NCI-H1436 treated with DMSO at 0.1 percent for 48 hours (cell line): ENCODE measurements around the gene ARMC7.
"Not testable (repeated sequence)": the region's sequence is repeated elsewhere in the genome, so short reads cannot be mapped to it uniquely, and the experiment has no call there.

Source experiments
- DNase-seq: peaks from one replicate; lab custom pipeline; 2025; lab: John Stamatoyannopoulos, UW

ARMC7 gene

GRCh38 chr17:75109407-75110233 lies at the start of gene ARMC7:
ARMC7 (plus strand) TSS chr17:75109969; CDS start chr17:75110289, 320 bp downstream.
- peak; percentile 48 for DNase-seq

GRCh38 chr17:75060434-75061054 lies 49.2 kb upstream of the ARMC7 start:
- DNase-seq, result no peak

- DNase-seq, result no peak
Observed at GRCh38 chr17:75061055-75061438, 48.7 kb upstream of the ARMC7 start.

DNA sequence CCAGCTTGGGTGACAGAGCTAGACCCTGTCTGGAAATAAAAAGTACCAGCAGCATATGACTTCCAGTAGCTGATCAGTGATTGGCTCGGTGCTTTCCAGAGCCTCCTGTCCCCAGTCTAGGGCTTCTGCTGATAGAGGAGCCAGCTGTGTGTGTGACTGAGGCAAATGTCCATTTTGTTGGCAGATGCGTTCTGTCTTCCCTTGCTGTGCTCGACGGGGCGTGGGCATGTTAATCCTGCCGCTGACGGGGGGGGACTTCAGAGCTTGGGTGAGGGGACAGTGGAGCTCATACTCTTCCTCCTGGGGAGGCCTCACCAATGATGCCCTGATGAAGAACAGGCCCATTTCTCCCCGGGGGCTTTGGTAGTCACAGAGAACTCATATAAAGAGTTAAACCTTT lies 48.2 kb upstream of the ARMC7 start:
- DNase-seq, result no peak

GRCh38 chr17:75063201-75063600 lies 46.6 kb upstream of the ARMC7 start:
- DNase-seq, result no peak

DNA sequence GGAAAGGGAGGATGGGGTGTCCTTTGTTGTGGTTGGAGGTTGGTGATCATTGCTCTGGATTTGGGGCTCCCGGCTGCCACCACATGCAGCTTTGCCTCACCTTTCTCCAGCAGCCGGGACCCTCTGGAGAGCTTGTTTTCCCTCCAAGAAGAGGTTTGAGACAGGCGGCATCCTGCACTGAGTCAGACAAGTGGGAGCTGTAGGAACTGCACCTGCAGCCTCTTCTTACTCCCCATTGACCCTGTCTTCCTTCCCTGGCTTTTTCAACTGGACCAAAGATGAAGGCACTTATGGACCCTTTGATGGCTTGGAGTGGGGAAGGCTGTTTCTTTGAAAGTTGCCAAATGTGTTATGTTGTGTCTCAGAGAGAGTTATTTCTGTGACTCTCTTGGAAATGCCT lies 46.1 kb upstream of the ARMC7 start:
- DNase-seq, result no peak

DNA sequence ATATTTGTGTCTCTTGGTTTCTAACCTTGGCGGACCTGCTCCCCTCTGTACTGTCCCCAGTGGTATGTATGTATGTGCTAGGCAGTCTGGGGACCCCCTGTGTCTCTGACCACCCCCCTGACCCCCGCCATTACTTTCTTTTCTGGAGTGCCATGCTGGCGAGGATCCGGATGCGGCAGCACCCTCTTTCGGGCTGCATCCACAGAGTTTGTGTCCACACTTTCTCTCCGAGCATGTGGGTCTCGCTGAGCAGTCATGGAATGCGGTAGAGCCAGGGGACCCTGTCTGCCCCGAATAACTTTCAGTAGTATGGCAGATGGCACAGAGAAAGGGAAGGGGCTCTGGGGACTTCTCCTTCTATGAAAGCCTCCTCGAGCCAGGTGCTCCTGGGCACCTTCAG lies 45.7 kb upstream of the ARMC7 start:
- DNase-seq, result no peak

GRCh38 chr17:75064460-75064859 lies 45.3 kb upstream of the ARMC7 start:
- DNase-seq, result no peak

DNA sequence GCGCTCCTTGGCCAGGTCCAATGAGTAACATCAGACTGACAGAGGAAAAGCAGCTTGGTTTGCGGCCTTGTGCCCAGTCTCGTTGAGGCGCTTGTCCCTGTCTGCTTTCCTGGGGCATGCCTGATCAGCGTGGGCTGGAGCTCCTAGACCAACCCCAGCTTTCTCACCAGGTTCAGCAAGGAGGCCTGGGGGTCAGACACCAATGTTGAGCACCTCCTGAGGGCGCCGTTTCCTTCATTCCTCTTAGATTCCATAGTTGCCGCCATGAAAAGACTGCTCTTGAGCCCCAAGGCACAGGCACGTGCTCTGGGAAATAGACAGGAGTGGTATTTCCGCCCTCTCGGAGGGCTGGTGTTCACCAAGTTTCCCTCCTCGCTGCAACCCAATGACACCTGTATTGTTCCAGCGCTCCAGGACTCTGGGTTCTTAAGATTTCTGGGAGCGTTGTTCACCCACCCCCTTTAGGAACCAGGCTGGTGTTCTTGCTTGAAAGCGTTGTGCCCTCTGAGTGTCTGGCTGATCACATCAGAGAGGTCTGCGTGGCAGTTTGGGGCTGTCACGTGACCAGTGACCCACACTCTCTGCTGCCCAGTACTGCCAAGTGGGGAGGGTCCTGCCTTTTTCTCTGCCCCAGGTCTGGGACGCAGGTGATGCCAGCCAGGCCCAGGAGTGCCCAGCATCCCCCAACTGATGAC lies 44.8 kb upstream of the ARMC7 start:
- DNase-seq, result no peak

GRCh38 chr17:75065562-75066151 lies 44.1 kb upstream of the ARMC7 start:
- no peak for DNase-seq

DNA sequence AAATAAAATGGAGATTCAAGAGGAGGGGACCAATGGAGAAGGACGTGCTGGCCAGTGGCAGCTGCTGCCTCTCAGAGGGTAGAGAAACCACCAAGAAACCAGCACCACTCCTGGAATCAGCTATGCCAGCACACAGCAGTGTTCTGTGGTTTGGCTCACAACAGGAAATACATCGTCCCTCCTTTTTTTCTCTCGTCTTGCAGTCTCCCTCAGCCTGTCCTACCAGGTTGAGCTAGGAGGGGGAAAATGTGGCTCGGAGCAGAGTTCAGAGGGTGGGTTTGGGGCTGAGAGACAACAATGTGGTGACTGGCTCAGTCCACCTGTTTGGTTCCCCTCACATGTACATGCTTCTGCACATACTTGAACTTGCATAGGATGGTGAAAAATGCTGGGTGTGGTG lies 41.9 kb upstream of the ARMC7 start:
- no peak for DNase-seq

GRCh38 chr17:75068750-75069149 lies 41.0 kb upstream of the ARMC7 start:
- DNase-seq, result no peak

DNA sequence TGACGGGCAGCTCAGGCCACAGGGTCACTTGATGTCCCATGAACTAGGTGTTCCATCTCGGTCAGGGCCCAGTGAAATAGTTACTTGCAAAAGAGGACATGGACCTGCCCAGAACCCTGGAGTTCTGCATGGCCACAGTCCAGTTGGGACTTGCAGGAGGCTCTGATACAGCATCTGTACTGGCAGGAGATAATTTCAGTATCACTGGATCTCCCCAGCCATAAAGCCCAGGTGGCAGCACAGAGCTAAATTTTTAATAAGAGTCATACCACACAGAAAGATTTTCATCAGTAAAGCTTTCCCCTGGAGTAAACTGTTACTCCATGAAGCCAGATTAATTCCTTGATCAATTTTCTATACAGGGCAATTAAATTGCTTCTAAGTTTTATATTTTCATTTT lies 40.0 kb upstream of the ARMC7 start:
- no peak for DNase-seq

GRCh38 chr17:75071478-75072271 lies 38.1 kb upstream of the ARMC7 start:
- DNase-seq, result not testable (repeated sequence)

- not testable (repeated sequence) for DNase-seq
Observed at GRCh38 chr17:75072909-75073308, 36.9 kb upstream of the ARMC7 start.

DNA sequence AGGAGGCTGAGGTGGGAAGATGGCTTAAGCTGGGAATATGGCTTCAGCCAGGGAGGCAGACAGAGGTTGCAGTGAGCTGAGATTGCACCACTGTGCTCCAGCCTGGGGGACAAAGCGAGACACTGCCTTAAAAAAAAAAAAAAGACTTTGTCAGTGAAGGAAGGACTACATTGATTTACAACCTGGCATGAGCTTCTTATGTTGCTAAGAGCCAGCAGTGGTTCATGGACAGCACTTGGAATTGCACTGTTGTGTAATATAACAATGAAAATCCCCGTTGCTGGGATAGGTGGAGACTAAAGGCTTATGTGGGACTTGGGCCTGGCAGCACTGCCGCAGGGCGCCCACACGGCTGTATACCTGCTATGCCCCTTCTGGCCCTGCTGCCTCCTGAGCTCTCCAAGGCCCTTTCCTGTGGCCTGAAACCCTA lies 36.1 kb upstream of the ARMC7 start:
- DNase-seq, result no peak

DNA sequence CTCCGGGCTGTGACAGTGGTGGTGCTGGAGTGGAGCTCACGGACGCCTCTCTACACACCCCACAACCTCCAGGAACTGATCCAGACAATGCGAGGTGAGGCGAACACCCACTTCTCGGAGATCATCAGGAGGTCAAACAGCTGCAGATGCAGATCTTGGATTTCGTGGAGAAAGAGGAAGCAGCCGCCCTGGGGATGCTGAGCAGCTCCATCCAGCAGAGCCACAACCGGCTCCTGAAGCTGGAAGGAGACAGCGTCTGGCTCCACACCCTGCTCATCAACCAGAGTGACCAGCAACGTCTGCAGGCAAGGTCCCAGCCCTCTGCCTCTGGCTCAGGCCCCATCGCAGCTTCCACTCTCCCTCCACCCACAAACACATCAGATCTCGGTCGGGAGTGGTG lies 35.2 kb upstream of the ARMC7 start:
- no peak for DNase-seq

DNA sequence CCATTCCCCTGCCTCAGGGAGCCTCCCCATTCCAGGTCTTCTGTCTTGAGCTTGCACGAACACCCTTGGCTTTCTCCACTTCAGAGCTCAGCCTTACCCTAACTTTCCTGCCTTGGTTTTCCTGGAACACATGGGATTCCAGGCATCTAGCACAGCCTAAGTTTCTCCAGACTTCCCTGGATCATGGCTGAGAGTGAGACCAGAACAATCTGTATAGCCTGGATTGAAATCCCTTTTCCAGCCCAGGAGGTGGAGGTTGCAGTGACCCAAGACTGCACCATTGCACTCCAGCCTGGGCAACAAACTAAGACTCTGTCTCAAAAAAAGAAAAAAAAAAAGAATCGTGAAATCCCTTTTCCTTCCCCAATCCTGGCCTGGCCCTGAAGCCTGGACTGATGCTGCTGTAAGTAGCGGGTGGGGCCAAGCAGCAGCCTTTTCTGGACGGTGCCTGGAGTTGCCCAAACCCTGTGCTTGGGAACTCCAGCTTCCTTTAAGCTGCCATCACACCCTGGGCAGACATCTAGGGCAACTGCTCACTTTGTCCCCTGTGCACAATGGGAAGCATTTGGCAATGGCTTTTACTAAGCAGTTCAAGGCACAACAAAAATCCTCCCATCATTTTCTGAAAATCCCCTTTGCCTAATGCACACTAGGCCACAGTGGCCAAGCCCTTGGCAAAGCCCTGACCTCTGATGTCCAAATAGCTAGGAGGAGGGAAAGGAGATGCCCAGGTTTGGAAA lies 34.0 kb upstream of the ARMC7 start:
- no peak for DNase-seq

DNA sequence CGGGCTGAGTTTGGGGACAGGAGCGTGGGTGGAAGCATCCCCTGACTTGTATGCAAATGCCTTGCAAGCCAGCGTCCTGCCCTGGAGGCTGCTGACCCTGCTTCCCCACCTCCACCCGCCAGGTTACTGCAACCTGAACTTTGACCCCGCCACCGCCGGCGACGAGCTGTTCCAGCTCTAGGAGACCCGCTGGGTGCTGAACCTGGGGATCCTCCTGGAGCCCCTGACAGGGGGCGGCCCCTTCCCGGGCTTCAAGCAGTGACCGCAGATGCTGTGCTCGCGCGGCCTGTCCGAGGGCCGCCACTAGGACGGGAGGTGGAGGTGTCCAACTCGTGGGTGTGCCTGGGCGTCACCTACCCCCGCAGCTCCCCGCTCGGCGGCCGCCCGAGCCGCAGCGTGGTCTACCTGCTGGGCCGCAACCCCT lies 32.7 kb upstream of the ARMC7 start:
- DNase-seq, result no peak

DNA sequence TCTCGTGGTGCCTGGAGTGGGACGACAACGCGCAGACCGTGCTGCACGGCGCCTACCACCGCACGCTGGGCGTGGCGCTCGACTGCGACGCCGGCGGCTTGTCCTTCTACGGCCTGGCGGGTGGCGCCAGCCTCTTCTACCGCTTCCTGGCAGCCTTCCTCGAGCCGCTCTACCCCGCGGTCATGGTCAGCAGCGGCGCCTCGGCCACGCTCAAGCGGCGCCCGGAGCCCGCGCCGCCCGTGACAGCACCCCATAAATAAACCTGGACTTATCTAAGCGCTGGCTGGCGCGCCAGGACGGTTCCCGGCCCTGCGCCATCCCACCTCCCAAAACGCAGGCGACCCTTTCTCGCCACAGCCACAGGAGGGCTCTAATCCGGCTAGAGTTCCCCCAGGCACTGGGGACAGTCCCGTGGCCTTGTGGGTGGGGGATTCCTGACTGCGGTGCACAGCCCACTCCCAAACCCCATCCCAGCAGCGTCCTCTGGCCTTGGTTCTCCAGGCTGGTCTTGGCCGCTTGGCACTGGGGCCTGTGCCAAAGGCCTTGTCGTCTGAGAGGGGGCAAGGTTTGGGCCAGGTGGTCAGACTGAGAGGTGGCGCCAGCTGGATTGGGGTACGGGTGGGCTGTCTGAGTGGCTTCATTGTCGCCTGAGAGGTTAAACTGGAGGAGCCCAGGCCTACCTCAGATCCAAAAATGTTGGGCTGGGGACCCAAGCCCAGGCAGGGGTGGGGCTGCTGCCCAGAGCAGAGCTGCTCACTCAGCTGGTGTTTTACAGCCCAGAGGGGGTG lies 32.1 kb upstream of the ARMC7 start:
- no peak for DNase-seq
